Ectodermal cell (in vitro differentiated cells): ENCODE measurements around the gene AUTS2.
"Not testable (repeated sequence)": the region's sequence is repeated elsewhere in the genome, so short reads cannot be mapped to it uniquely, and the experiment has no call there.

Source experiments
- H3K27ac ChIP-seq: 2 replicates; pipeline ENCODE4 v1.7.0; 2013; ENCODE audit warnings: mild to moderate bottlenecking, low read depth, low read length; ENCODE audit not compliant: insufficient read depth, poor library complexity, severe bottlenecking
- H3K27me3 ChIP-seq: 2 replicates; pipeline ENCODE4 v1.7.0; 2013; ENCODE audit warnings: mild to moderate bottlenecking, low read length; ENCODE audit not compliant: insufficient read depth, control insufficient read depth, poor library complexity, severe bottlenecking
- H3K36me3 ChIP-seq: one replicate; pipeline ENCODE4 v1.7.0; 2013; ENCODE audit warnings: low read length; ENCODE audit not compliant: control insufficient read depth, insufficient read depth
- H3K4me1 ChIP-seq: one replicate; pipeline ENCODE4 v1.7.0; 2013; ENCODE audit warnings: low read length; ENCODE audit not compliant: control insufficient read depth, insufficient read depth
- H3K4me3 ChIP-seq: 2 replicates; pipeline ENCODE4 v1.7.0; 2013; ENCODE audit warnings: low read depth, low read length, control low read depth; ENCODE audit not compliant: insufficient read depth
- H3K9me3 ChIP-seq: 2 replicates; pipeline ENCODE4 v1.7.0; 2013; ENCODE audit warnings: mild to moderate bottlenecking, low read length, moderate library complexity; ENCODE audit not compliant: control insufficient read depth
- WGBS, 2 experiments: methylation state at CpG; one replicate each; pipeline ENCODE4 v1.1.7; 2013; ENCODE audit warnings: missing lambda C conversion rate in 2 of 2; 5-methylcytosine and 5-hydroxymethylcytosine counted together

AUTS2 gene

DNA sequence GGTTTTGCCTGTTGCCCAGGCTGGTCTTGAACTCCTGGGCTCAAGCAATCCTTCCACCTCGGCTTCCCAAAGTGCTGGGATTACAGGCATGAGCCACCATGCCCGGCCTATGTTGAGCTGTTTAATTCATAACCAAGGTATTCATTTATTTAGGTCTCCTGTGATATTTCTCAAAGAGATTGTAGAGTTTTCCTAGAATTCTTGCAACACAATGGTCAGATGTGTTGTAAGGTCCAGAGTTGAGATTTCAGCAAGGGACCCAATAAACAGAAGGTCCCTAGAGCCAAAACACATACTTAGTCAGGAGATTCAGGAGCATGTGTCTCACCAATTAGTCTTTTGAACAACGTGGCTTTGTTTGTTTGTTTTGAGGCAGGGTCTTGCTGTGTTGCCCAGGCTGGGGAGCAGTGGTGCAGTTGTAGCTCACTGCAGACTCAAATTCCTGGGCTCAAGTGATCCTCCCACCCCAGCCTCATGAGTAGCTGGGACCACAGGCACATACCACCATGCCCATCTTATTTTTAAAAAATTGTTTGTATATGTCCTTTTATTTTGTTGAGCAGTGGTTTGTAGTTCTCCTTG lies 1212.4 kb downstream of the AUTS2 start:
- H3K27ac ChIP-seq = no peak overlapping the region
- H3K27me3 ChIP-seq = no peaks in the 10 kb centered on the region
- no peaks in the 10 kb centered on the region for H3K4me1 ChIP-seq
- no peaks in the 10 kb centered on the region for H3K9me3 ChIP-seq
- WGBS, 2 experiments = 75 to 91% methylated on average over 1 to 3 of the region's 3 CpGs
- H3K4me3 ChIP-seq = no peak overlapping the region
- H3K36me3 ChIP-seq = no peaks in the 10 kb centered on the region

DNA sequence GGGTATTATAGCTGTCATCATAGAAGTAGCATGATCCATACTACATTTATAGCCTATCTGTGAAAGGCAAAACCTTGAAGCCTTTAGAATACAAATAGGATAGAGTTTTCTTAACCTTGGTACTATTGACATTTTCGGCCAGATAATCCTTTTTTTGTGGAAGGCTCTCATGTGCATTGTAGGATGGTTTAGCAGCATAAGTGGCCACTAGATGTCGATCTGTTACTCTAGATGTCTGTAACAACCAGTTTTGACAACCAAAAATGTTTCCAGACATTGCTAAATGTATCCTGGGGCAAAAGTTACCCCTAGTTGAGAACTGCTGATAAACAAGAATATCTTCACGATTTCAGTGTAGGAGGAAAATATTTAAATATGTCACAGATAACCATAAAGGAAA lies 1214.2 kb downstream of the AUTS2 start:
- Histone ChIP-seq H3K27ac (no peak overlapping the region), H3K9me3 (no peaks in the 10 kb centered on the region), H3K4me1 (no peaks in the 10 kb centered on the region), H3K4me3 (no peak overlapping the region), H3K27me3 (no peaks in the 10 kb centered on the region), H3K36me3 (no peaks in the 10 kb centered on the region)
- 39 to 45% methylated on average over 2 of the region's 3 CpGs for WGBS, 2 experiments

DNA sequence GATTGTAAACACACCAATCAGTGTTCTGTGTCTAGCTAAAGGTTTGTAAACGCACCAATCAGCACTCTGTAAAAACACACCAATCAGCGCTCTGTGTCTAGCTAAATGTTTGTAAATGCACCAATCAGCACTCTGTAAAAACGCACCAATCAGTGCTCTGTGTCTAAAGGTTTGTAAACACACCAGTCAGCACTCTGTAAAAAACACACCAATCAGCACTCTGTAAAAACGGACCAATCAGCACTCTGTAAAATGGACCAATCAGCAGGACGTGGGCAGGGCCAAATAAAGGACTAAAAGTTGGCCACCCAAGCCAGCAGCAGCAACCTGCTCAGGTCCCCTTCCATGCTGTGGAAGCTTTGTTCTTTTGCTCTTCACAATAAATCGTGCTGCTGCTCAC lies 1224.2 kb downstream of the AUTS2 start:
- H3K4me3 ChIP-seq, H3K36me3 ChIP-seq, H3K9me3 ChIP-seq, H3K4me1 ChIP-seq, H3K27ac ChIP-seq, H3K27me3 ChIP-seq: not testable (repeated sequence)
- 93% methylated on average over 6 of the region's 6 CpGs for WGBS, 2 experiments

DNA sequence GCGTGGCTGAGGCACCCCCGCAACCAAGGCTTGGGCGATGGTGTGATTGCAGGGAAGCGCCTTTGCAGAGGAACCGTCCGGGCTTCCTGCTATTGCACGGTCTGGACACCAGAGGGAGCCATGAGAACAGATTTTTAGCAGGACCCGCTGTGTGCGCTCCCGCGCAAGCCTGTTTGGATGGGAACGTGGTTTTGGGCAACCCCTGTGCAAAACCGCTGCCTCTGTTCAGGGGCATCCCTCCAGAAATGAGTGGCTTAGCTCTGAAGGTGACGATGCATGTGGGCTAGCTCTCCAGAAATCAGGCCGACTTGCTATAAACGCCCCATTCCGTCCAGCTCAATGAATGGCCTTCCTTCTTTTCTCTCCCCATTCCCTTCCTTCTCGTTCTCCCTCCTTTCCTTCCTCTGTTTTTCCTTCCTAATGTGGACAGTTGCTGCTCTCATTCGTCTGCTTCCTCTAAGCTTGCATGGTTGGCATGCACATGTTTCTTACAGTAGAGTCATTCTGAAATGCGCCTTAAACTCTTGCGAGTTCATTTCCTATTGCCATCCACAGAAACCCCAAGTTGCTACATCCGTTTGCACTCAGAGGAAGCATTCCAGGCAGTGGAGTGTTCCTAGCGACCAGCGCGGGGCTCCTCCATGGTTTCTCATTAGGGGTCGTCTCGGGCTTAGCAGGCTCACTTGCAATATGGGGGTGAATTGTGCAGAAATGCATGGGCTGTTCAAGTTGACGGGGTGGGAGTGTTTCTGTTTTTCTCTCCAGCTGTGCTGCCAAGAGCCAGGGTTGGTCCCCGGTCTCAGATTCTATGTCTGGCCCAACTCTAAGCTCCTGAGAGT lies 1231.2 kb downstream of the AUTS2 start:
- no peak overlapping the region for H3K4me3 ChIP-seq
- H3K9me3 ChIP-seq = no peaks in the 10 kb centered on the region
- no peaks in the 10 kb centered on the region for H3K27me3 ChIP-seq
- no peak overlapping the region for H3K27ac ChIP-seq
- WGBS, 2 experiments = 25 to 26% methylated on average over 29 of the region's 29 CpGs
- peaks cover 3% of the 10 kb centered on the region for H3K4me1 ChIP-seq
- H3K36me3 ChIP-seq = no peaks in the 10 kb centered on the region

DNA sequence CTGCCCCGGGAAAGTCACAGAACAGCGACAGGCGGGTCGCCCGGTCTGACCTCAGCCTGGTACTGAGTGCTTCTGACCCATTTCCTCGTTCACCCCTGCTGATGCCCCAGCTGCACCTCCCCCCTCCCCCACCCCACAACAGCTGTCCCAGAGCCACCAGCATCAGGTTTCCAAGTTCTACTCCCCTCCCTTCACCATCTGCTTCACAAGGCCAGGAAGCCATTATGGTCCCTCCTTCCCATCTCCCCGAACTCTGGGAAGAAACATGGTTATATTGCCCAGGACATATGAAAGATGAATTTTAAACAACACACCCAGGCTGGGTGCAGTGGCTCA lies 1231.8 kb downstream of the AUTS2 start:
- peaks cover 4% of the 10 kb centered on the region for H3K9me3 ChIP-seq
- no peaks in the 10 kb centered on the region for H3K27me3 ChIP-seq
- 68 to 69% methylated on average over 7 of the region's 7 CpGs for WGBS, 2 experiments

DNA sequence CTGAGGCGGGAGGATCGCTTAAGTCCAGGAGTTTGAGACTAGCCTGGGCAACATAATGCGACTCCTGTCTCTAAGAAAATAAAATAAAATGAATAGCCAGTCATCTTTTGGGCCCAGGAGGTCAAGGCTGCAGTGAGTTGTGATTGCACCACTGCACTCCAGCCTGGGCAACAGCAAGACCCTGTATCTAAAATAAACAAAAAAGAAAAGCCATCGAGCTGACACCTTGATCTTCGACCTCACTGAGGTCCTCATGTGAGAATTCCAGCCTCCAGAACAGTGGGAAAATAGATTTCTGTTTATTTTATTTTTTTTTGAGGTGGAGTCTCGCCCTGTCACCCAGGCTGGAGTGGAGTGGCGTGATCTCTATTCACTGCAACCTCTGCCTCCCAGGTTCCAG lies 1232.2 kb downstream of the AUTS2 start:
- H3K9me3 ChIP-seq = peaks cover 5% of the 10 kb centered on the region
- H3K4me1 ChIP-seq = peaks cover 3% of the 10 kb centered on the region
- H3K36me3 ChIP-seq = no peaks in the 10 kb centered on the region
- H3K27me3 ChIP-seq = no peaks in the 10 kb centered on the region
- H3K4me3 ChIP-seq = no peak overlapping the region
- 94 to 98% methylated on average over 7 of the region's 7 CpGs for WGBS, 2 experiments
- H3K27ac ChIP-seq = no peak overlapping the region

More for the DNA sequence above, 1231.8 kb downstream of the AUTS2 start:
- Histone ChIP-seq H3K27ac (no peak overlapping the region), H3K4me3 (no peak overlapping the region), H3K4me1 (peaks cover 3% of the 10 kb centered on the region), H3K36me3 (no peaks in the 10 kb centered on the region)

DNA sequence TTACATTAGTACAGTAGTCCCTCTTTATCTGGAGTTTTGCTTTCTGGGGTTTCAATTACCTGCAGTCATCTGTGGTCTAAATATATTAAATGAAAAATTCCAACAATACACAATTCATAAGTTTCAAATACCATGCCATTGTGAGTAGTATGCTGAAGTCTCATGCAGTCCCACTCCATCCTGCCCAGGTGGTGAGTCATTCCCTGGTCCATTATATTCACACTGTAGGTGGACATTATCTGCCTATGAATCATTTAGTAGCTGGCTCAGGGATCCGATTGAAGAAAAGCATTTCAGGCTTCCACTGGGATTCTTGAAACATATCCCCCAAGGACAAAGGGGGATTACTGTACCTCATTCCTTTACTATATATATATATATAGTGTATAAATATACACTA lies 1235.5 kb downstream of the AUTS2 start:
- Histone ChIP-seq H3K4me1 (peaks cover 3% of the 10 kb centered on the region), H3K4me3 (no peak overlapping the region), H3K36me3 (no peaks in the 10 kb centered on the region), H3K27me3 (no peaks in the 10 kb centered on the region), H3K9me3 (peaks cover 5% of the 10 kb centered on the region), H3K27ac (no peak overlapping the region)
- 86 to 100% methylated on average over 1 of the region's 1 CpG for WGBS, 2 experiments

DNA sequence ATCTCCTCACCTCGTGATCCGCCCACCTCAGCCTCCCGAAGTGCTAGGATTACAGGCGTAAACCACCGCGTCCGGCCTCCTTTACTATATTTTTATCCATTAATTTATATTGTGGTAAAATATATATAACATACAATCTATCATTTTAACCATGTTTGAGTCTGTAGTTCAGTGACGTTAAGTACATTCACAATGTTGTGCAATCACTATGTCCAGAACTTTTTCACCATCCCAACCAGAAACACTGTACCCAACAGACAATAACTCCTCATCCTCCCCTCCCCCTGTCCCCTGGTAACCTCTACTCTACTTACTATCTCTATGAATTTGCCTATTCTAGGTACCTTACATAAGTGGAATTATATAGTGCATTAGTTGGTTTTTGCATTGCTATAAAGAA lies 1236.1 kb downstream of the AUTS2 start:
- 92 to 97% methylated on average over 4 to 8 of the region's 8 CpGs for WGBS, 2 experiments
- no peak overlapping the region for H3K27ac ChIP-seq
- H3K4me3 ChIP-seq = no peak overlapping the region
- H3K9me3 ChIP-seq = peaks cover 5% of the 10 kb centered on the region
- no peaks in the 10 kb centered on the region for H3K27me3 ChIP-seq
- peaks cover 3% of the 10 kb centered on the region for H3K4me1 ChIP-seq
- H3K36me3 ChIP-seq = no peaks in the 10 kb centered on the region

DNA sequence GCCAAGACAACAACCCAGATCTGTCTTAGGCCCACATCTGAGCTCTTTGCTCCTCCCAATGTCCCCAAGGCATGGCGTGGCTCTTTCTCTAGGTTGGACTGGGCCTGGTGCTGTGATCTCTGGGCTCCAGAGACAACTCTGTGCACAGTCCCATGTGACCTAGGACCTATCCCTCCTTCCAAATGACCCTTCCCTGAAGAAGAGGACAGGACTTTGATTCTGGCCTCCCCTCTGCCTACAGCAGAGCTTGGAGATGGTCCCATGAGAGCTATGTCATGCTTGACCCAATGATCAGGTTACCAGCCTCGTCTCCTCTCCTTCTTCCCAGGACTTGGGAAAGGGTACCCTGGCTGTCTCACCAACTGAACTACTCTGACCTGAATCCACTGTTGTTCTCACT lies 1237.4 kb downstream of the AUTS2 start:
- WGBS, 2 experiments = 71 to 72% methylated on average over 2 of the region's 2 CpGs

DNA sequence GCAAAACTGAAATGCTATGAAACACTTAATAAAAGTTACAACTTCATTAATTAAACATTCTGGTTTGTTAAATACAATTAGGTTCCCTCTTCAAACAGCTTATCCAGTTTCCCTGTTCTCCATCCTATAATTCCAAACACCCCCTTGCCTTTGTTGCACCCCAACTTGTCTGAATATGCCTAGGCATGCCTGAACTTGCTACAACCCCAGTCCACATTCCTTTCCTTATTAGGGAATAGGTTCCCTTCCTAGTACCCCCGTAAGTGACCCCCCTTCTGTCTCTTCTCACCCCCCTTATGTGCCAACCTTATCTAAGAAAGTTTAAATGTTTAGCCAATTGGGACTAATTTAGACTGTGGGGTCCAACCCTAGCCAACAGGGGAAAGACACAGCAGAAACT lies 1238.0 kb downstream of the AUTS2 start:
- H3K4me1 ChIP-seq = no peaks in the 10 kb centered on the region
- no peak overlapping the region for H3K4me3 ChIP-seq
- peaks cover 5% of the 10 kb centered on the region for H3K9me3 ChIP-seq
- no peak overlapping the region for H3K27ac ChIP-seq
- no peaks in the 10 kb centered on the region for H3K36me3 ChIP-seq
- WGBS, 2 experiments = 88% methylated on average over 1 of the region's 1 CpG; no CpG with 5 or more reads in 1 of the 2 experiments
- no peaks in the 10 kb centered on the region for H3K27me3 ChIP-seq

More for the DNA sequence above, 1237.4 kb downstream of the AUTS2 start:
- no peaks in the 10 kb centered on the region for H3K36me3 ChIP-seq
- no peak overlapping the region for H3K27ac ChIP-seq
- H3K4me3 ChIP-seq = no peak overlapping the region
- no peaks in the 10 kb centered on the region for H3K27me3 ChIP-seq
- H3K9me3 ChIP-seq = peaks cover 5% of the 10 kb centered on the region
- no peaks in the 10 kb centered on the region for H3K4me1 ChIP-seq
